ENCODE results near the gene ZNF418. TPM values are rescaled to one million over a fixed set of nuclear protein-coding genes. Genes with fewer than 3 reads are reported as not detected.

Gene ZNF418
- 14.0 TPM for total RNA-seq

GRCh38 chr19:57934820-57935665 is at the start of gene ZNF418:
ZNF418 (minus strand) TSS chr19:57935402; CDS start chr19:57933822, 1,580 bp downstream.
- peak; percentile 57 for DNase-seq (ENCODE audit: low spot score)
- intact Hi-C loops (cut with DNase I) = no loop called here
- ATAC-seq = peak; percentile 99

GRCh38 chr19:57978586-57979289 is 43.5 kb upstream of the ZNF418 start:
- intact Hi-C loops (cut with DNase I) = no loop called here
- no peak for DNase-seq (ENCODE audit: low spot score)
- ATAC-seq = no peak

- ATAC-seq (no peak), DNase-seq (ENCODE audit: low spot score) (no peak)
- intact Hi-C loops (cut with DNase I) = no loop called here
These were observed 39.2 kb upstream of the ZNF418 start, which contains the start of gene C19orf18 for GRCh38 chr19:57974434-57974833. C19orf18 (minus strand) TSS chr19:57974534; CDS start chr19:57974432, 102 bp downstream.

DNA sequence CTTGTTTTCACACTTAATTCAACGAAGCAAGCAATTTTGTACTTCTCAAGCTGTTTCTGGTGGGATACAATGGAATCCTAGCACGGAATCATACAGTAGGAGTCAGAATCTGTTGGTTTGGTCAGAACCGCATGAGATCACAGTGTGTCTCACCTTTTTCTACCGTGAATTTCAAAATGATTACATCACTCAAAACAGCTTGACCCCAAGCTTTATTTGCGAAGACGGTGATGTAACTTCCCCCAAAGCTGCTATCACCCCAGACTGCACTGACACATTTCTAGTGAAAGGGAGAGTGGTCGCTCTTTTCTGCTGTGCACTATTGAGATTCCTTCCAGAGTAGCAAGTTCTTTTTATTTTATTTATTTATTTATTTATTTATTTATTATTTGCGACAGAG is 29.6 kb upstream of the ZNF418 start:
- no peak for DNase-seq (ENCODE audit: low spot score)
- no peak for ATAC-seq
- intact Hi-C loops (cut with DNase I) = no loop called here

DNA sequence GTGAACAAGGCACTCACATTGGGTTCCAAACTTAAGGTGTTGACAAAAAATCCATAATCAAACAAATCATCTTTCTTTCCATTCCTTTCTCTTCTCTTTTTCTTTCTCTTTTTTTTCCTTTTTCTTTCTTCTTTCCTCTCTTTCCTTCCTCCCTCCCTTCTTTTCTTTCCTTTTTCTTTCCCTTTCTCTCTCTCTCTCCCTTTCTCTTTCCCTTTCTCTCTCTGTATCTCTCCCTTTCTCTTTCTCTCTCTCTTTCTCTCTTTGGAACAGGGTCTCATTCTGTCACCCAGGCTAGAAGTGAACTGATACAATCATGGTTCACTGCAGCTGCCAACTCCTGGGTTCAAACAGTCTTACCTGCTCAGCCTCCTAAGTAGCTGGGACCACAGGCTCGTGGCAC is 26.6 kb upstream of the ZNF418 start:
- DNase-seq (ENCODE audit: low spot score) (no peak), ATAC-seq (no peak)
- intact Hi-C loops (cut with DNase I) = no loop called here

- ATAC-seq = no peak
- intact Hi-C loops (cut with DNase I) = no loop called here
- no peak for DNase-seq (ENCODE audit: low spot score)
These were observed 19.8 kb upstream of the ZNF418 start for GRCh38 chr19:57954996-57955395.

DNA sequence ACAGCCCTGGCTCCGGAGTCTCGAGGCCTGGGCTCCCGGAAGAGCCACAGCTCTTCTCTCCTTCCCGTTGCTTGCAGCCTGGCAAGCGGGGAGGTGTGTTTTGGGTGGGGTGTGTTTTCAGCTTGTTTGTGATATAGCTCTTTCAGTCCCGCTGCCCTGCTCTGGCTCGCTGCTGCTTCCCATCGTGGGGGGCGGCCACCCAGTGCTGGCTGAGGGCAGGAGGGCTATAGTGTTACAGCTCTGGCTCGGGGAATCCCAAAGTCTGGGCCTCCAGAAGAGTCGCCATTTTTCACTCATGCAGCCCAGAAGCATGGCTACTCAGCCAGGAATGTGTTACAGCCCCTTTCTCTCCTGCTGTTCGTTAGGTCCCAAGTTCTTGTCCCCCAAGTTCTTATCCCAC is 14.5 kb upstream of the ZNF418 start:
- DNase-seq (ENCODE audit: low spot score) = no peak
- intact Hi-C loops (cut with DNase I) = no loop called here
- no peak for ATAC-seq

GRCh38 chr19:57949296-57949695 is 14.1 kb upstream of the ZNF418 start:
- DNase-seq (ENCODE audit: low spot score) = no peak
- ATAC-seq = no peak
- intact Hi-C loops (cut with DNase I) = no loop called here

- ATAC-seq (peak; percentile 100), DNase-seq (ENCODE audit: low spot score) (peak; percentile 94)
- intact Hi-C loops (cut with DNase I) = no loop called here
These were observed 12.4 kb upstream of the ZNF418 start, which contains the start of gene ZNF256 for GRCh38 chr19:57947419-57948134. ZNF256 (minus strand) TSS chr19:57947706; CDS start chr19:57947474, 232 bp downstream.

GRCh38 chr19:57947088-57947418 is 11.9 kb upstream of the ZNF418 start:
- no peak for ATAC-seq
- intact Hi-C loops (cut with DNase I) = no loop called here
- no peak for DNase-seq (ENCODE audit: low spot score)

- DNase-seq (ENCODE audit: low spot score) (no peak), ATAC-seq (no peak)
- intact Hi-C loops (cut with DNase I) = no loop called here
These were observed 11.1 kb upstream of the ZNF418 start for GRCh38 chr19:57946316-57946715.

DNA sequence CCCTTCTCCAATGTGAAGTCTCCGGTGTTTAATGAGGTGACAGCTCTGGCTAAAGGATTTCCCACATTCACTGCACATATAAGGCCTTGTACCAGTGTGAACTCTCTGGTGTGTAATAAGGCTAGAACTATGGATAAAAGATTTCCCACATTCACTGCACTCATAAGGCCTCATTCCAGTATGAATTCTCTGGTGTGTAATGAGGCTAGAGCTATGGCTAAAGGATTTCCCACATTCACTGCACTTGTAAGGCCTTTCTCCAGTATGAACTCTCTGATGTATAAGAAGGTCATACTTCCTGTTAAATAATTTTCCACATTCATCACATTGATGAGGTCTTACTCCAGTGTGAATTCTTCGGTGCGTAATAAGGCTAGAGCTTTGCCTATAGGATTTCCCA is 6.4 kb upstream of the ZNF418 start:
- intact Hi-C loops (cut with DNase I) = no loop called here
- DNase-seq (ENCODE audit: low spot score) (no peak), ATAC-seq (no peak)

- DNase-seq (ENCODE audit: low spot score) (no peak), ATAC-seq (no peak)
- intact Hi-C loops (cut with DNase I) = no loop called here
These were observed 529 bp upstream of the ZNF418 start for GRCh38 chr19:57935731-57936130.

GRCh38 chr19:57927587-57927986 is 7.6 kb downstream of the ZNF418 start:
- DNase-seq (ENCODE audit: low spot score) = no peak
- ATAC-seq = no peak
- intact Hi-C loops (cut with DNase I) = no loop called here

DNA sequence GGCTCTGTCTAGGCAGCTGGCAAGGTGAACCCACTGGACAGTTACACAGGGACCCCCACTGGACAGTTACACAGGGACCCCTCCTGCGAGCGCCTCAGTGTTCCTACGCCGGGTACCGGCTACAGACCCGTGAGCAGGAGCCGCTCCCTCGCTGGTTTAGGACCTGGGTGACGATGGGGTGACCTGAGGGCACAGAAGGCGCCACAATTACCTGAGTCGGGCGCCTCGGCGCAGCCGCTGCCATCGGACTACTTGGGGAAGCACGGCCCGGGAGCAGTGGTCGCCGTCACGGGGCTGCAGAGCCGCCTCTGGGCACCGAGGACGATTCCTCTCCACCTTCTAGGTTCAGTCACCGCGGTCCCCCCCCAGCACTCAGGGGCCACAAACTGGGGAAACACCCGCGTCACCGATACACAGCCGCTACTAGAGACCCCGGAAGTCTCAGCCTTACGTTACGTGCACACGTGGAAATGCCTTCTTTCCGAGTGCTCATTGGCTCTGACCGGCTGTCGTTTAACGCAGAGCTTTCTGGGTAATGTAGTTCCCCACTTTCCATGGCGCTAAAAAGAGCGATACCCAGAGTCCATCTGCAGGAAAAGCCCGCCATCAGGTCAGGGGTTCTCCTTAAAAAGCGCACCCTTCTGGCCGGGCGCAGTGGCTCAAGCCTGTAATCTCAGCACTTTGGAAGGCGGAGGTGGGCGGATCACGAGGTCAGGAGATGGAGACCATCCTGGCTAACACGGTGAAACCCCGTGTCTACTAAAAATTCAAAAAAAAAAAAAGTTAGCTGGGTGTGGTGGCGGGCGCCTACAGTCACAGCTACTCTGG is 18.8 kb downstream of the ZNF418 start, which contains the start of gene ZNF417:
Gene ZNF417 (minus strand): TSS at position 425 of the 828 bp plus-strand sequence. CDS start 181 bp downstream, at position 244.
- intact Hi-C loops (cut with DNase I) = loop anchor here (5.0 kb wide), 1 partner anchor 1489 kb away; no protein-coding TSS in a partner anchor
- ATAC-seq = peak; percentile 100
- peak; percentile 83 for DNase-seq (ENCODE audit: low spot score)

GRCh38 chr19:57914531-57914930 is 20.7 kb downstream of the ZNF418 start:
- DNase-seq (ENCODE audit: low spot score) (no peak), ATAC-seq (no peak)
- intact Hi-C loops (cut with DNase I) = no loop called here

GRCh38 chr19:57907394-57907793 is 27.8 kb downstream of the ZNF418 start:
- DNase-seq (ENCODE audit: low spot score) (no peak), ATAC-seq (no peak)
- intact Hi-C loops (cut with DNase I) = no loop called here

- ATAC-seq = no peak
These were observed 29.9 kb downstream of the ZNF418 start for GRCh38 chr19:57905258-57905657.

More at GRCh38 chr19:57905258-57905657, 29.9 kb downstream of the ZNF418 start:
- DNase-seq (ENCODE audit: low spot score) = no peak
- intact Hi-C loops (cut with DNase I) = no loop called here

Data from sciatic nerve (tissue), 2 donors.